GM12864 (cell line): ENCODE results near the gene SLC10A4.

Experiments used
- DNase-seq: peaks from one replicate; pipeline ENCODE4 v3.0.0-alpha.2; 2011; ENCODE audit warnings: low read depth
- H3K4me3 ChIP-seq: 2 replicates; pipeline ENCODE4 v1.5.1; 2011; ENCODE audit warnings: mild to moderate bottlenecking, low read depth, low read length, control low read depth
- TF ChIP-seq, protein P1 (sequence below): IDR thresholded peaks from 2 replicates; pipeline ENCODE4 v1.5.1; 2011; ENCODE audit warnings: low read depth, mild to moderate bottlenecking, moderate library complexity, low read length, control low read depth, inconsistent platforms; ENCODE audit errors: missing control alignments

The SLC10A4 gene

DNA sequence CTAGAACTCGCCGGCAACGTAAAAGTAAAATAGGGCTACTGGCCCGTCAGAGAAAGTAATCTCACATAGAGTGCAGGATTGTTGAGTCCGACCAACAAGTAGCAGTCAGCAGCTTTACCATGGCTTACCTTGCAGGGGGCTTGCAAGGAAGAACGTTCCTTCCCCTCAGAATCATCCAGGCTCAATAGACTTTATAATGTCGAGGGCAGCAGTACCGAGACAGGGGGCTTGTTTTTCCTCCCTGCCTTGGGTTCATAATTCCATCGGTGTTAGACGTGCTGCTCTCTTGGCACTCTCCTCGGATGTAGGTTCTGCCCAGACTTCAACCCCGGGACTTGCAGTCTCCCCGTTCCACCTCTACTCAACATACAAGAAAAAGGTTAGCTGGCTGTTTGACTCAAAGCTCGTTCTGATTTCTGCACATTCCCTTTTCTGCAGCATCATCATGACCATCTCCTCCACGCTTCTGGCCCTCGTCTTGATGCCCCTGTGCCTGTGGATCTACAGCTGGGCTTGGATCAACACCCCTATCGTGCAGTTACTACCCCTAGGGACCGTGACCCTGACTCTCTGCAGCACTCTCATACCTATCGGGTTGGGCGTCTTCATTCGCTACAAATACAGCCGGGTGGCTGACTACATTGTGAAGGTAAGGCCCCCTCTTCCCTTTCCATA lies 1.5 kb downstream of the SLC10A4 start:
- DNase-seq: no peak
- H3K4me3 ChIP-seq: no peak overlapping the region
- TF ChIP-seq, protein P1, sequence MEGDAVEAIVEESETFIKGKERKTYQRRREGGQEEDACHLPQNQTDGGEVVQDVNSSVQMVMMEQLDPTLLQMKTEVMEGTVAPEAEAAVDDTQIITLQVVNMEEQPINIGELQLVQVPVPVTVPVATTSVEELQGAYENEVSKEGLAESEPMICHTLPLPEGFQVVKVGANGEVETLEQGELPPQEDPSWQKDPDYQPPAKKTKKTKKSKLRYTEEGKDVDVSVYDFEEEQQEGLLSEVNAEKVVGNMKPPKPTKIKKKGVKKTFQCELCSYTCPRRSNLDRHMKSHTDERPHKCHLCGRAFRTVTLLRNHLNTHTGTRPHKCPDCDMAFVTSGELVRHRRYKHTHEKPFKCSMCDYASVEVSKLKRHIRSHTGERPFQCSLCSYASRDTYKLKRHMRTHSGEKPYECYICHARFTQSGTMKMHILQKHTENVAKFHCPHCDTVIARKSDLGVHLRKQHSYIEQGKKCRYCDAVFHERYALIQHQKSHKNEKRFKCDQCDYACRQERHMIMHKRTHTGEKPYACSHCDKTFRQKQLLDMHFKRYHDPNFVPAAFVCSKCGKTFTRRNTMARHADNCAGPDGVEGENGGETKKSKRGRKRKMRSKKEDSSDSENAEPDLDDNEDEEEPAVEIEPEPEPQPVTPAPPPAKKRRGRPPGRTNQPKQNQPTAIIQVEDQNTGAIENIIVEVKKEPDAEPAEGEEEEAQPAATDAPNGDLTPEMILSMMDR: no peak

DNA sequence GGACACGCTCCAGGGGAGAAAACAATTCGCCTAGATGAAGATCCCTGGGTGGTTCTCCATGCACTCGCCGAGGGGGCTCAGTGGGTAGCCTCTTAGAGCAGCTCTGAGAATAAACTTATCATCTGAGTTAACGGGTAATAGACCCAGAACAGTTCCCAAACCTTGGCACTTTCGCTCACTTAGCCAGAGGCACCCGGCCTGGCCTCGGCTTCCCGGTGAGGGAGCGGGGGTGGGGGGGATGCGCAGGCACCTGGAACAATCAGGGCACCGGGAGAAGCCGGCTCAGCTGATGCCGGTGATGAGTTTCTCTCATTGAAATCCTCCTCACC lies 6.5 kb downstream of the SLC10A4 start:
- H3K4me3 ChIP-seq: peak overlapping the region; percentile 9; the same call in 1 of the 2 replicates
- TF ChIP-seq, protein P1: no peak
- no peak for DNase-seq

GRCh38 chr4:48490012-48490679 lies 7.0 kb downstream of the SLC10A4 start, which contains the start of gene ZAR1:
TSS of gene ZAR1 (plus strand) at chr4:48490252. CDS start at chr4:48490292, 40 bp downstream.
- peak within 1 kb of the TSS; percentile 9 for H3K4me3 ChIP-seq
- TF ChIP-seq, protein P1: no peak
- no peak for DNase-seq

GRCh38 chr4:48490680-48491513 lies 7.8 kb downstream of the SLC10A4 start:
- H3K4me3 ChIP-seq: no peak overlapping the region
- no peak for DNase-seq

DNA sequence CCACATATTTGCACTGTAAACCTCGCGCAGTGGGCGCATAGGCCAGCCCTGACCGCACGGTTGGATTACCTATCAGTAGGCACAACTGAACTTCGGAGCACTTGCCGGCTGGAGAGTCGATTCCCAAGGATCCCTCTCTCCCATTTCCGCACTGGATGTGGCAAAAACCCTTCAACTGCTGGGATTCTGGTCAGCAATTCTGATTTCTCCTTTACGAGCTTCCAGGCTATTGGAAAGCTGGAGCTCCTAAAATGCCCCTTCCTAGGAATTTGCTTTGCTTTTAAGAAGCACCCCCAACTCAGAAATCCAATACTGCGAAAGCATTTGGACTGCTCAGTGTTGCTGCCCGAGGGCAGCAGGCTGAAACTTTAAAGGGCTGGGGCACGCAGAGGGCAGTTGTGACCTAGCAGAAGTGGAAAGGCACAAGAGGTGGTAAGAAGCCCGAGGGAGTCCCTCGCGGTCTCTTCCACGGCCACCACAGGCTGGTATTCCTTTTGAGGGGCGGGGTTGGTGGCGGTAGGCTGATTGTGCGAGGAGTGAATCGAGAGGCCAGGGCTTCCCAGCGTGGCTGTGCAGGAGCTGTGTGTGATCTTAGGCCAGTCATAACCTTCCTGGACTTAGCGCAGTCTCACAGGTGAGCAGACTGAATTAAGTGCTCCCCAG lies 8.5 kb downstream of the SLC10A4 start:
- no peak for DNase-seq
- TF ChIP-seq, protein P1: no peak
- H3K4me3 ChIP-seq: no peak overlapping the region

More at GRCh38 chr4:48490680-48491513, 7.8 kb downstream of the SLC10A4 start:
- TF ChIP-seq, protein P1: no peak

GRCh38 chr4:48493452-48494100 lies 10.4 kb downstream of the SLC10A4 start:
- H3K4me3 ChIP-seq: no peak overlapping the region
- TF ChIP-seq, protein P1: no peak
- DNase-seq: no peak
